Fibroblast of lung (primary cell): ENCODE data around the gene CHRNB1. TPM values are rescaled to one million over a fixed set of nuclear protein-coding genes. Genes with fewer than 3 reads are reported as not detected.

Experiments
- DNase-seq, 2 donors: peaks; one replicate each; pipeline versions ENCODE4 v3.0.0 to v3.0.0-alpha.2; 2010; ENCODE audit warnings: low read depth in 2 of 2
- H2AFZ ChIP-seq: 2 replicates; pipeline ENCODE4 v1.5.1; 2012; ENCODE audit warnings: low read length, control low read depth, inconsistent platforms
- H3K27ac ChIP-seq: 2 replicates; pipeline ENCODE4 v1.5.1; 2011; ENCODE audit warnings: low read length, control low read depth; ENCODE audit not compliant: insufficient read depth
- H3K27me3 ChIP-seq: 2 replicates; pipeline ENCODE4 v1.5.1; 2011; ENCODE audit warnings: mild to moderate bottlenecking, low read length; ENCODE audit not compliant: control insufficient read depth, insufficient read depth
- H3K36me3 ChIP-seq: 2 replicates; pipeline ENCODE4 v1.5.1; 2011; ENCODE audit warnings: low read length; ENCODE audit not compliant: control insufficient read depth, insufficient read depth
- H3K4me1 ChIP-seq: 2 replicates; pipeline ENCODE4 v1.5.1; 2011; ENCODE audit warnings: low read length; ENCODE audit not compliant: control insufficient read depth, insufficient read depth; ENCODE audit errors: extremely low read depth
- H3K4me2 ChIP-seq: 2 replicates; pipeline ENCODE4 v1.5.1; 2011; ENCODE audit warnings: low read length, control low read depth; ENCODE audit not compliant: insufficient read depth; ENCODE audit errors: extremely low read depth
- H3K4me3 ChIP-seq, 4 experiments: fragments of 200-600 bp in 1 of 4; sonication (generic) in 1 of 4; replicated peaks in 1 of 4; 2 replicates each; pipeline ENCODE4 v1.5.1; 2011 to 2016; ENCODE audit warnings: low read length in 4 of 4, low read depth in 3 of 4, mild to moderate bottlenecking in 3 of 4, control low read depth in 2 of 4, inconsistent platforms in 1 of 4, mixed read lengths in 1 of 4; ENCODE audit not compliant: insufficient read depth in 1 of 4; ENCODE audit errors: control extremely low read depth in 1 of 4
- H3K79me2 ChIP-seq: 2 replicates; pipeline ENCODE4 v1.5.1; 2012; ENCODE audit warnings: mild to moderate bottlenecking, low read length, inconsistent platforms; ENCODE audit not compliant: control insufficient read depth, insufficient read depth
- H3K9ac ChIP-seq: 2 replicates; pipeline ENCODE4 v1.5.1; 2011; ENCODE audit warnings: mild to moderate bottlenecking, low read length, control low read depth; ENCODE audit not compliant: insufficient read depth
- H3K9me3 ChIP-seq: 2 replicates; pipeline ENCODE4 v1.5.1; 2012; ENCODE audit warnings: low read depth, low read length; ENCODE audit not compliant: control insufficient read depth, insufficient read depth
- H4K20me1 ChIP-seq: 2 replicates; pipeline ENCODE4 v1.5.1; 2011; ENCODE audit warnings: low read length; ENCODE audit not compliant: control insufficient read depth, insufficient read depth; ENCODE audit errors: extremely low read depth
- CTCF ChIP-seq, 2 donors: IDR thresholded peaks in 1 of 2; conservative IDR thresholded peaks in 1 of 2; 1 replicate in 1 of 2; 2 replicates in 1 of 2; pipeline ENCODE4 v1.5.1; 2011 to 2012; ENCODE audit warnings: low read length in 2 of 2, control low read depth in 1 of 2, inconsistent platforms in 1 of 2, low read depth in 1 of 2, mild to moderate bottlenecking in 1 of 2
- EZH2 ChIP-seq: IDR thresholded peaks from 2 replicates; pipeline ENCODE4 v1.5.1; 2012; ENCODE audit warnings: low read length, control low read depth, mild to moderate bottlenecking; ENCODE audit errors: missing control alignments
- polyA plus RNA-seq, 2 donors: library from polyadenylated mRNA; depleted of rRNA in 1 of 2; stranded (reverse) in 1 of 2; unstranded in 1 of 2; fragments of >200 nt; gene quantifications; 2 replicates each; pipeline ENCODE4 v1.2.1, GENCODE V29; 2011 to 2012; ENCODE audit warnings: missing spikeins in 1 of 2
- total RNA-seq: library from RNA; depleted of rRNA; stranded (reverse); fragments of >200 nt; gene quantifications from 2 replicates; pipeline ENCODE4 v1.2.1, GENCODE V29; 2014

CHRNB1 gene
- total and polyA plus RNA-seq, 2 donors (not counting 1 experiment from before 2014, with no cell fraction given) = 9.2 to 12.2 TPM

DNA sequence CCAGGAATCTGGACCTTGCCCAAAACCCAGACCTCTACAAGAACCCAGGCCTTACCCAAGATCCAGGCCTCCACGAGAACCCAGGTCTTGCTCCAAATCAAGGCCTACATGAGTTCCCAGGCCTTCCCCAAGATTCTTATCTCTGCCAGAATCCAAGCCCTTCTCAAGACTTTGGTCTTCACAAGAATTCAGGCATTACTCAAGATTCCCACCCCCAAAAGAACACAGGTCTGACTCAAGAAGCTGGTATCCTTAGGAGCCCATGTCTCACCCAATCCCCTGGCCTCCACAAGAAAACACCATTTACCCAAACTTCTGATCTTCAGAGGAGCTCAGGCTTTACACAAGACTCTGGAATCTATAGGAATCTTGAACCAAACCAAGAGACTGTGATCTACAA is 13.6 kb upstream of the CHRNB1 start:
- no peak for TF ChIP-seq EZH2
- no peak for TF ChIP-seq CTCF (conservative IDR thresholded peaks at IDR 0.05 in 1 of 2, IDR thresholded peaks at IDR 0.05 in 1 of 2; ENCODE audit: low read depth in 1 of 2, low read length in 2 of 2)
- Histone ChIP-seq H3K79me2 (no peaks in the 10 kb centered on the region), H3K9me3 (no peaks in the 10 kb centered on the region), H3K27me3 (no peaks in the 10 kb centered on the region), H3K4me3 (no peak overlapping the region), H4K20me1 (no peaks in the 10 kb centered on the region), H3K4me1 (no peaks in the 10 kb centered on the region), H3K4me2 (no peak overlapping the region), H3K9ac (no peak overlapping the region), H3K36me3 (no peaks in the 10 kb centered on the region), H2AFZ (no peak overlapping the region), H3K27ac (no peak overlapping the region)
- no peak for DNase-seq

DNA sequence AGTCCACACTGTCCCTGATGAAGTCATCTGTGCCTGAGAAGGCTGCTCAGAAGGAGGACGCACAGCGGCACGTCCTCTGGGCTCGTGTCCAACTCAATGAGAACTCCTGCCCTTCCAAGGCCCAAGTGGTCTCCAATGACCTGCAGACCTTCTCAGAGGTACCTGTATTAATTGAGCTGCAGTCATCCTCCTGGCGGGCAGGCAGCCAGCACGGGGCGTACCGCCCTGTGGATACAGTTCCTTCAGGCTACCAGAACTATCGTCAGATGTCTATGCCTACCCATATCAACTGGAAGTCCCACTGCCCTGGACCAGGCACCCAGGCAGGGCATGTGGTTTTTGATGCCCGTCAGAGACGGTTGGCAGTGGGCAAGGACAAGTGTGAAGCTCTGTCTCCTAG is 12.6 kb upstream of the CHRNB1 start:
- Histone ChIP-seq H4K20me1 (no peaks in the 10 kb centered on the region), H3K9ac (no peak overlapping the region), H3K79me2 (no peaks in the 10 kb centered on the region), H3K9me3 (no peaks in the 10 kb centered on the region), H3K4me2 (no peak overlapping the region), H3K4me3 (no peak overlapping the region), H3K27me3 (no peaks in the 10 kb centered on the region), H2AFZ (no peak overlapping the region), H3K27ac (no peak overlapping the region), H3K36me3 (no peaks in the 10 kb centered on the region), H3K4me1 (no peaks in the 10 kb centered on the region)
- TF ChIP-seq EZH2 (no peak), CTCF (conservative IDR thresholded peaks at IDR 0.05 in 1 of 2, IDR thresholded peaks at IDR 0.05 in 1 of 2; ENCODE audit: low read depth in 1 of 2, low read length in 2 of 2) (no peak)
- no peak for DNase-seq

GRCh38 chr17:7435676-7436555 is 8.9 kb upstream of the CHRNB1 start:
- Histone ChIP-seq H3K4me3 (peak overlapping the region; percentile 32 to 68 (median 36)), H3K4me2 (peak overlapping the region; percentile 90), H3K27me3 (peaks cover 22% of the 10 kb centered on the region), H3K27ac (no peak overlapping the region), H2AFZ (peak overlapping the region; percentile 11), H3K79me2 (no peaks in the 10 kb centered on the region), H3K9me3 (no peaks in the 10 kb centered on the region), H3K9ac (no peak overlapping the region), H3K36me3 (no peaks in the 10 kb centered on the region), H3K4me1 (peaks cover 13% of the 10 kb centered on the region), H4K20me1 (no peaks in the 10 kb centered on the region)
- TF ChIP-seq CTCF (conservative IDR thresholded peaks at IDR 0.05 in 1 of 2, IDR thresholded peaks at IDR 0.05 in 1 of 2; ENCODE audit: low read depth in 1 of 2, low read length in 2 of 2) = peak in 1 of 2 donors; percentile 9
- TF ChIP-seq EZH2 = no peak
- no peak for DNase-seq
